GM23338 (cell line): ENCODE data around the gene MYO1F.

ENCODE experiments used
- CREB1 ChIP-seq: fragments of 250-450 bp; sonication (Bioruptor Pico); IDR thresholded peaks from 2 replicates; pipeline ENCODE4 v1.5.0; 2020; ENCODE audit warnings: low read depth, mild to moderate bottlenecking, moderate library complexity
- CTCF ChIP-seq, 2 experiments: fragments of 200-600 bp in 1 of 2; sonication (generic) in 1 of 2; conservative IDR thresholded peaks; 2 replicates each; pipeline versions ENCODE4 v1.5.1 to v1.6.1; 2016 to 2017; ENCODE audit warnings: antibody characterized with exemption in 2 of 2, low read depth in 2 of 2, mild to moderate bottlenecking in 2 of 2, moderate library complexity in 1 of 2
- ETS1 ChIP-seq: IDR thresholded peaks from 2 replicates; pipeline ENCODE4 v1.6.1; 2016; ENCODE audit warnings: antibody characterized with exemption
- EZH2 ChIP-seq: fragments of 200-600 bp; sonication (generic); IDR thresholded peaks from one replicate; pipeline ENCODE4 v1.8.0; 2017; ENCODE audit warnings: antibody characterized with exemption, mild to moderate bottlenecking, low read depth; ENCODE audit not compliant: unreplicated experiment
- EZH2phosphoT487 ChIP-seq: fragments of 200-600 bp; sonication (generic); IDR thresholded peaks from one replicate; pipeline ENCODE4 v1.8.1; 2018; ENCODE audit warnings: antibody characterized with exemption; ENCODE audit not compliant: unreplicated experiment
- JUNB ChIP-seq: IDR thresholded peaks from one replicate; pipeline ENCODE4 v1.6.1; 2016; ENCODE audit warnings: antibody characterized with exemption; ENCODE audit not compliant: unreplicated experiment
- POLR2AphosphoS5 ChIP-seq: IDR thresholded peaks from 2 replicates; pipeline ENCODE4 v1.6.1; 2016; ENCODE audit warnings: antibody characterized with exemption, low read depth
- REST ChIP-seq: IDR thresholded peaks from one replicate; pipeline ENCODE4 v1.6.1; 2018; ENCODE audit warnings: antibody characterized with exemption; ENCODE audit not compliant: unreplicated experiment
- STAT1 ChIP-seq: IDR thresholded peaks from one replicate; pipeline ENCODE4 v1.6.1; 2016; ENCODE audit warnings: antibody characterized with exemption; ENCODE audit not compliant: unreplicated experiment
- ZNF331 ChIP-seq: fragments of 250-450 bp; sonication (Bioruptor Pico); IDR thresholded peaks from 2 replicates; pipeline ENCODE4 v1.5.0; 2020; ENCODE audit warnings: low read depth, mild to moderate bottlenecking, moderate library complexity

DNA sequence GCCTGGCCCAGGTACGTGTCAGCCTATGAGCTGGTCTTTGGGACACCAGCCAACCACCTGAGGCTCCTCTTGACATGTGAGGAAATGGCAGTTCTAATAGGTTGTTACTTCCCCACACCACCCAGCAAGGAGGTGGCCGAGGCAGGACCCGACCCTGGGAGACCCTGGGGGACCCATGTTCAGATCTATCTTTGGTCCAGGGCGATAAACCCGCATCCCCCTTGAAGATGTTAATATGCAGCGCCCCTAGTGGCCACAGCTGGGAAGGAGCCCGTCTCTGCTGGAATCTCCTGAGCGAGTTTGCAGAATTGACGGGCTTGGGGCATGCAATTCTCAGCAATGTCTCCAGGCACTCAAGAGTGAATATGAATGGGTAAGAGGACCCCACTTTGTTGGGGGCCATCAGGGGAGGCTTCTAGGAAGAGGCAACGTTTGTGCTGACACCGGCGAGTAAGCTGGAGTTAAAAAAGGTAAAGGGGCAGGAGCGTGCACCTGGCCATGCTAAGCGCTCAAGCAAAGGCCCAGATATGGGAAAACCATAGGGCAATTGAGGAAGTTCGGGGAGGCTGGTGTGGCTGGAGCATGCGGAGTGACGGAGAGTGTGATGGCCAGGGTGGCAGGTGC, 1.5 kb upstream of the MYO1F start:
- TF ChIP-seq EZH2phosphoT487 (no peak), CTCF (conservative IDR thresholded peaks at IDR 0.05; ENCODE audit: low read depth in 2 of 2) (peak; percentile 85 to 99), POLR2AphosphoS5 (no peak), EZH2 (no peak), REST (no peak), JUNB (no peak), STAT1 (no peak), ZNF331 (CRISPR knock-in tag) (no peak), CREB1 (no peak), ETS1 (no peak)
